WTC11 (cell line): ENCODE measurements around the gene PSMC6.

Experiments
- KAT7 ChIP-seq: sonication (generic); formaldehyde crosslinking; IDR thresholded peaks from 2 replicates; pipeline ENCODE4 v1.8.1; 2023; ENCODE audit warnings: missing genetic modification reagents, mild to moderate bottlenecking, borderline replicate concordance
- MYBL2 ChIP-seq: sonication (generic); formaldehyde crosslinking; IDR thresholded peaks from 2 replicates; pipeline ENCODE4 v1.8.1; 2023; ENCODE audit warnings: mild to moderate bottlenecking, moderate library complexity, missing genetic modification reagents
- NR2C2 ChIP-seq: sonication (generic); formaldehyde crosslinking; IDR thresholded peaks from 2 replicates; pipeline ENCODE4 v1.8.0; 2022; ENCODE audit warnings: mild to moderate bottlenecking, missing genetic modification reagents
- TF ChIP-seq, protein P1 (sequence below): sonication (generic); formaldehyde crosslinking; IDR thresholded peaks from 2 replicates; pipeline ENCODE4 v1.8.1; 2023; ENCODE audit warnings: mild to moderate bottlenecking, moderate library complexity, missing genetic modification reagents
- TF ChIP-seq, protein P2 (sequence below): fragments of 200-600 bp; IDR thresholded peaks from 2 replicates; pipeline ENCODE4 v1.8.0; 2022; ENCODE audit warnings: antibody characterized with exemption
- TF ChIP-seq, protein P3 (sequence below): sonication (generic); formaldehyde crosslinking; conservative IDR thresholded peaks from 2 replicates; pipeline ENCODE4 v1.8.1; 2023; ENCODE audit warnings: mild to moderate bottlenecking, low read depth, missing genetic modification reagents, moderate library complexity

DNA sequence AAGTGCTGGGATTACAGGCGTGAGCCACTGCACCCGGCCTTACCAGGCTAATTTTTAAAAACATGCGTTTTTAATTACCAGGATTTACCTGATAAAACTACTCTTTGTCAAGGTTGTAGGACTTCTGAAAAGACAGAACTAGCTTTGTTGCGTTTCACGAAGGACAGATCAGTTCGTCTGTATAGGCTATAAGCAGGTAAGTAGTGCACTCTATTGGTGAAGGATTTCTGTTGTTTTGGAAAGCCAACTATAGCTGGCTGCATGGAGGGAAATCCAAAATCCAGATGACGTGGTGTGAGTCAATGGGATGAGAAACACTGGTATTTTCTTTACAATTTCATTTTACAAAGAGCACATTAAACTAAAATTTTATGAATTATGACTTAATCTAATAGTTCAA, 69.8 kb downstream of the PSMC6 start:
- TF ChIP-seq, protein P1, sequence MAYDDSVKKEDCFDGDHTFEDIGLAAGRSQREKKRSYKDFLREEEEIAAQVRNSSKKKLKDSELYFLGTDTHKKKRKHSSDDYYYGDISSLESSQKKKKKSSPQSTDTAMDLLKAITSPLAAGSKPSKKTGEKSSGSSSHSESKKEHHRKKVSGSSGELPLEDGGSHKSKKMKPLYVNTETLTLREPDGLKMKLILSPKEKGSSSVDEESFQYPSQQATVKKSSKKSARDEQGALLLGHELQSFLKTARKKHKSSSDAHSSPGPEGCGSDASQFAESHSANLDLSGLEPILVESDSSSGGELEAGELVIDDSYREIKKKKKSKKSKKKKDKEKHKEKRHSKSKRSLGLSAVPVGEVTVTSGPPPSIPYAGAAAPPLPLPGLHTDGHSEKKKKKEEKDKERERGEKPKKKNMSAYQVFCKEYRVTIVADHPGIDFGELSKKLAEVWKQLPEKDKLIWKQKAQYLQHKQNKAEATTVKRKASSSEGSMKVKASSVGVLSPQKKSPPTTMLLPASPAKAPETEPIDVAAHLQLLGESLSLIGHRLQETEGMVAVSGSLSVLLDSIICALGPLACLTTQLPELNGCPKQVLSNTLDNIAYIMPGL (CRISPR knock-in tag), result no peak
- TF ChIP-seq, protein P2, sequence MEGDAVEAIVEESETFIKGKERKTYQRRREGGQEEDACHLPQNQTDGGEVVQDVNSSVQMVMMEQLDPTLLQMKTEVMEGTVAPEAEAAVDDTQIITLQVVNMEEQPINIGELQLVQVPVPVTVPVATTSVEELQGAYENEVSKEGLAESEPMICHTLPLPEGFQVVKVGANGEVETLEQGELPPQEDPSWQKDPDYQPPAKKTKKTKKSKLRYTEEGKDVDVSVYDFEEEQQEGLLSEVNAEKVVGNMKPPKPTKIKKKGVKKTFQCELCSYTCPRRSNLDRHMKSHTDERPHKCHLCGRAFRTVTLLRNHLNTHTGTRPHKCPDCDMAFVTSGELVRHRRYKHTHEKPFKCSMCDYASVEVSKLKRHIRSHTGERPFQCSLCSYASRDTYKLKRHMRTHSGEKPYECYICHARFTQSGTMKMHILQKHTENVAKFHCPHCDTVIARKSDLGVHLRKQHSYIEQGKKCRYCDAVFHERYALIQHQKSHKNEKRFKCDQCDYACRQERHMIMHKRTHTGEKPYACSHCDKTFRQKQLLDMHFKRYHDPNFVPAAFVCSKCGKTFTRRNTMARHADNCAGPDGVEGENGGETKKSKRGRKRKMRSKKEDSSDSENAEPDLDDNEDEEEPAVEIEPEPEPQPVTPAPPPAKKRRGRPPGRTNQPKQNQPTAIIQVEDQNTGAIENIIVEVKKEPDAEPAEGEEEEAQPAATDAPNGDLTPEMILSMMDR, result no peak
- no peak for TF ChIP-seq MYBL2 (CRISPR knock-in tag)
- no peak for TF ChIP-seq KAT7 (CRISPR knock-in tag)
- no peak for TF ChIP-seq NR2C2 (CRISPR knock-in tag)
- TF ChIP-seq, protein P3, sequence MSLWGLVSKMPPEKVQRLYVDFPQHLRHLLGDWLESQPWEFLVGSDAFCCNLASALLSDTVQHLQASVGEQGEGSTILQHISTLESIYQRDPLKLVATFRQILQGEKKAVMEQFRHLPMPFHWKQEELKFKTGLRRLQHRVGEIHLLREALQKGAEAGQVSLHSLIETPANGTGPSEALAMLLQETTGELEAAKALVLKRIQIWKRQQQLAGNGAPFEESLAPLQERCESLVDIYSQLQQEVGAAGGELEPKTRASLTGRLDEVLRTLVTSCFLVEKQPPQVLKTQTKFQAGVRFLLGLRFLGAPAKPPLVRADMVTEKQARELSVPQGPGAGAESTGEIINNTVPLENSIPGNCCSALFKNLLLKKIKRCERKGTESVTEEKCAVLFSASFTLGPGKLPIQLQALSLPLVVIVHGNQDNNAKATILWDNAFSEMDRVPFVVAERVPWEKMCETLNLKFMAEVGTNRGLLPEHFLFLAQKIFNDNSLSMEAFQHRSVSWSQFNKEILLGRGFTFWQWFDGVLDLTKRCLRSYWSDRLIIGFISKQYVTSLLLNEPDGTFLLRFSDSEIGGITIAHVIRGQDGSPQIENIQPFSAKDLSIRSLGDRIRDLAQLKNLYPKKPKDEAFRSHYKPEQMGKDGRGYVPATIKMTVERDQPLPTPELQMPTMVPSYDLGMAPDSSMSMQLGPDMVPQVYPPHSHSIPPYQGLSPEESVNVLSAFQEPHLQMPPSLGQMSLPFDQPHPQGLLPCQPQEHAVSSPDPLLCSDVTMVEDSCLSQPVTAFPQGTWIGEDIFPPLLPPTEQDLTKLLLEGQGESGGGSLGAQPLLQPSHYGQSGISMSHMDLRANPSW (CRISPR knock-in tag), result no peak
